ENCODE measurements around the gene HEYL.

GRCh38 chr1:39645411-39646043 is 6.1 kb upstream of the HEYL start:
- TF ChIP-seq CTCF (IDR thresholded peaks at IDR 0.05 in 4 of 5, conservative IDR thresholded peaks at IDR 0.05 in 1 of 5) (no peak), POLR2A (IDR thresholded peaks at IDR 0.05) (no peak)
